ENCODE measurements around the gene STOML2.

DNA sequence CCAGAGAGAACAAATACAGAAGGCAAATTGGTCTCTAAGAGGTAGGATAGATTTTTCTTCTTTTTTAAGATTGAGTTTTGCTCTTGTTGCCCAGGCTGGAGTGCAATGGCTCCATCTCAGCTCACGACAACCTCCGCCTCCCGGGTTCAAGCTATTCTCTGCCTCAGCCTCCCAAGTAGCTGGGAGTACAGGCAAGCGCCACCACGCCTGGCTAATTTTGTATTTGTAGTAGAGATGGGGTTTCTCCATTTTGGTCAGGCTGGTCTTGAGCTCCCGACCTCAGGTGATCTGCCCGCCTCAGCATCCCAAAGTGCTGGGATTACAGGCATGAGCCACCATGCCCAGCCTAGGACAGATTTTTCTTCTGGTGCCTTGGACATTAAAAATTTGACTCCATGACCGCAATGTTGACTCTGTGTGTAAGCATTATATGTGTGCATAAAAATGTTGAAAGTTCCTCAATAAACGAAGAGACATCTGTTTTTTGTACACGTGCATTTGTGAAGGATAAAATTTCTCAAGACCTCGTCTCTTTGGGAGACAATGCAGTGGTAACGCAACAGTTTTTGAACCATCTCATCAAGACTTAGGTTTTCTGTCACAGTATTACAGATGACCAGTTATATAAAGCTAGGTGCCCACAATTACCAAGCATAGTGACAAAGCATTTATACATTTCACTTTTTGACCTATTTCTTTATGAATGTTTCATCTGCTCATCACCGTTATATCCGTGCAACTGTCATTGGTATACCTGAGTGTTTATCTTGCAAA lies 47.9 kb downstream of the STOML2 start:
- TF ChIP-seq POLR2A (IDR thresholded peaks at IDR 0.05; ENCODE audit: extremely low read depth, insufficient read length), result no peak
- TF ChIP-seq, protein P1, sequence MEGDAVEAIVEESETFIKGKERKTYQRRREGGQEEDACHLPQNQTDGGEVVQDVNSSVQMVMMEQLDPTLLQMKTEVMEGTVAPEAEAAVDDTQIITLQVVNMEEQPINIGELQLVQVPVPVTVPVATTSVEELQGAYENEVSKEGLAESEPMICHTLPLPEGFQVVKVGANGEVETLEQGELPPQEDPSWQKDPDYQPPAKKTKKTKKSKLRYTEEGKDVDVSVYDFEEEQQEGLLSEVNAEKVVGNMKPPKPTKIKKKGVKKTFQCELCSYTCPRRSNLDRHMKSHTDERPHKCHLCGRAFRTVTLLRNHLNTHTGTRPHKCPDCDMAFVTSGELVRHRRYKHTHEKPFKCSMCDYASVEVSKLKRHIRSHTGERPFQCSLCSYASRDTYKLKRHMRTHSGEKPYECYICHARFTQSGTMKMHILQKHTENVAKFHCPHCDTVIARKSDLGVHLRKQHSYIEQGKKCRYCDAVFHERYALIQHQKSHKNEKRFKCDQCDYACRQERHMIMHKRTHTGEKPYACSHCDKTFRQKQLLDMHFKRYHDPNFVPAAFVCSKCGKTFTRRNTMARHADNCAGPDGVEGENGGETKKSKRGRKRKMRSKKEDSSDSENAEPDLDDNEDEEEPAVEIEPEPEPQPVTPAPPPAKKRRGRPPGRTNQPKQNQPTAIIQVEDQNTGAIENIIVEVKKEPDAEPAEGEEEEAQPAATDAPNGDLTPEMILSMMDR (IDR thresholded peaks at IDR 0.05; ENCODE audit: low read depth, low read length), result no peak
- no peak for TF ChIP-seq MYC (IDR thresholded peaks at IDR 0.05; ENCODE audit: low read depth, low read length)
- TF ChIP-seq, protein P2, sequence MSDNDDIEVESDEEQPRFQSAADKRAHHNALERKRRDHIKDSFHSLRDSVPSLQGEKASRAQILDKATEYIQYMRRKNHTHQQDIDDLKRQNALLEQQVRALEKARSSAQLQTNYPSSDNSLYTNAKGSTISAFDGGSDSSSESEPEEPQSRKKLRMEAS (IDR thresholded peaks at IDR 0.05; ENCODE audit: low read depth, low read length), result no peak
